Hepatocyte (in vitro differentiated cells): ENCODE results near the gene ARHGAP26.

Source experiments
- EZH2 ChIP-seq: fragments of 200-600 bp; sonication (generic); IDR thresholded peaks from 2 replicates; pipeline ENCODE4 v1.6.1; 2016; ENCODE audit warnings: antibody characterized with exemption, mild to moderate bottlenecking, borderline replicate concordance
- EZH2phosphoT487 ChIP-seq: fragments of 200-600 bp; sonication (generic); IDR thresholded peaks from one replicate; pipeline ENCODE4 v1.6.1; 2018; ENCODE audit warnings: antibody characterized with exemption, mild to moderate bottlenecking, low read depth, moderate library complexity; ENCODE audit not compliant: unreplicated experiment, severe bottlenecking
- TF ChIP-seq, protein P1 (sequence below): fragments of 200-600 bp; sonication (generic); IDR thresholded peaks from 2 replicates; pipeline ENCODE4 v1.5.1; 2016; ENCODE audit warnings: antibody characterized with exemption, mild to moderate bottlenecking; ENCODE audit not compliant: poor library complexity

DNA sequence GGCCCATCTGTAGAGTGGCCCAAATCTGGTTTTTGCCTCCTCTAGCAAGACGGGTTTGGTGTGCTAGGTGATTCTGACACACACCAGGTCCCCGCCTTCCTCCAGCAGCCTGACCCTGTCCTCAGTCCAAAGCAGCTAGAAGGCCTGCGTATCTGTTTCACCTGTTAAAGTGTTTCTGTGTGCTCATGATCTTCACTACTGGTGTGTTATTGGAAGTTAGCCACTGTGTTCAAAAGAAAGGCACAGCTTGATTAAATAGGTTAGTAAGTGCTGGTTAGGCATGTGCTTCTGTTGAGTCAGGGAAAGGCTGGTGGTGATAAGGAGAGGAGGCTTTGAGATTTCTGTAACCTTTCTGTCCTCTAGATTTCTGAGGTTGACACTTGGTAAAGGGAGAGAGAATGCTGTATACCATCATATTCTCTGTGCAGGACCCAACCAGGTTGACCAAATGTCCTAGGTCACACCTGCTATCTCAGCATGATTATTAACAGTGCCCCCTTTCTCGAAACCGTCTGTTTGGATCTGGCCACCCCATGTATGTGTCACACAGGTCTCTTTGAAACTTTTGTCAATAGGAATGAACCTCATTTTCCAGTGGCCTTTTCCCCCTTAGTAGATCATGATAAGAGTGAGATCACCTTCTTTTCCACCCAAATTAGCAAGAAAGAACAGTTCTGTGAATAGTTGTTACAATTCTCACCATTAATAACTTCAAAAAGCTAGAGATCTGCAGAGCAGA, 58.8 kb downstream of the ARHGAP26 start:
- TF ChIP-seq, protein P1, sequence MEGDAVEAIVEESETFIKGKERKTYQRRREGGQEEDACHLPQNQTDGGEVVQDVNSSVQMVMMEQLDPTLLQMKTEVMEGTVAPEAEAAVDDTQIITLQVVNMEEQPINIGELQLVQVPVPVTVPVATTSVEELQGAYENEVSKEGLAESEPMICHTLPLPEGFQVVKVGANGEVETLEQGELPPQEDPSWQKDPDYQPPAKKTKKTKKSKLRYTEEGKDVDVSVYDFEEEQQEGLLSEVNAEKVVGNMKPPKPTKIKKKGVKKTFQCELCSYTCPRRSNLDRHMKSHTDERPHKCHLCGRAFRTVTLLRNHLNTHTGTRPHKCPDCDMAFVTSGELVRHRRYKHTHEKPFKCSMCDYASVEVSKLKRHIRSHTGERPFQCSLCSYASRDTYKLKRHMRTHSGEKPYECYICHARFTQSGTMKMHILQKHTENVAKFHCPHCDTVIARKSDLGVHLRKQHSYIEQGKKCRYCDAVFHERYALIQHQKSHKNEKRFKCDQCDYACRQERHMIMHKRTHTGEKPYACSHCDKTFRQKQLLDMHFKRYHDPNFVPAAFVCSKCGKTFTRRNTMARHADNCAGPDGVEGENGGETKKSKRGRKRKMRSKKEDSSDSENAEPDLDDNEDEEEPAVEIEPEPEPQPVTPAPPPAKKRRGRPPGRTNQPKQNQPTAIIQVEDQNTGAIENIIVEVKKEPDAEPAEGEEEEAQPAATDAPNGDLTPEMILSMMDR, result no peak
- TF ChIP-seq EZH2phosphoT487 (no peak), EZH2 (no peak)
